Motor neuron (in vitro differentiated cells): ENCODE data around the gene TESK2. TPM values are rescaled to one million over a fixed set of nuclear protein-coding genes. Genes with fewer than 3 reads are reported as not detected.
"Not testable (repeated sequence)": the region's sequence is repeated elsewhere in the genome, so short reads cannot be mapped to it uniquely, and the experiment has no call there.

Source experiments
- ATAC-seq, 8 experiments: fragments of 200-7000 bp; cut with Tn5 transposase; replicated peaks in 6 of 8; 2 replicates each; pipeline ENCODE4 v1.8.0; 2021; ENCODE audit warnings: mild to moderate bottlenecking in 8 of 8, moderate library complexity in 8 of 8
- H3K27ac ChIP-seq, 2 donors: fragments of 250-450 bp; sonication (Bioruptor Pico); 2 replicates each; pipeline ENCODE4 v1.9.0; 2021; ENCODE audit warnings: antibody characterized with exemption in 2 of 2, mild to moderate bottlenecking in 2 of 2, moderate library complexity in 1 of 2
- H3K4me1 ChIP-seq, 2 donors: fragments of 250-450 bp; sonication (Bioruptor Pico); replicated peaks in 1 of 2; 2 replicates each; pipeline ENCODE4 v1.6.1; 2021; ENCODE audit warnings: antibody characterized with exemption in 2 of 2, mild to moderate bottlenecking in 2 of 2, moderate library complexity in 1 of 2
- H3K4me3 ChIP-seq, 5 donors: fragments of 250-450 bp; sonication (Bioruptor Pico); 2 replicates each; pipeline ENCODE4 v1.9.0; 2021; ENCODE audit warnings: antibody characterized with exemption in 5 of 5, mild to moderate bottlenecking in 5 of 5, moderate library complexity in 4 of 5
- WGBS, 10 experiments: fragments of 450-650 bp; shearing (Covaris generic); methylation state at CpG; one replicate each; pipeline ENCODE4 v1.0.0; 2022; 5-methylcytosine and 5-hydroxymethylcytosine counted together
- in situ Hi-C, 9 experiments: fragments of 400-800 bp; cut with MboI; loops; one replicate each; pipeline ENCODE4 v1.15.0; 2021; ENCODE audit warnings: low sequenced_read_pairs in 9 of 9, low pct_unique_long_range_greater_than_20kb in 2 of 9; ENCODE audit not compliant: unreplicated experiment in 9 of 9
- total RNA-seq, 8 experiments: library from RNA; unstranded; fragments of 300-600 nt; gene quantifications; 2 replicates each; pipeline versions ENCODE4 v1.2.3 to v1.2.4, GENCODE V29; 2022

The TESK2 gene
- total RNA-seq, 8 experiments from 2014 or later, result 1.1 to 17.3 (median 2.0) TPM

- no peak for ATAC-seq
- in situ Hi-C loops, result no loop called here
- no peaks in the 10 kb centered on the region for H3K4me1 ChIP-seq
- no peak overlapping the region for H3K4me3 ChIP-seq
- WGBS, 10 experiments, result 71 to 100% (median 91%) methylated on average over 1 to 3 of the region's 3 CpGs; no CpG with 5 or more reads in 3 of the 10 experiments
- no peak overlapping the region for H3K27ac ChIP-seq
These were observed 96.6 kb downstream of the TESK2 start for GRCh38 chr1:45394342-45394741.

- Histone ChIP-seq H3K4me3 (no peak overlapping the region), H3K27ac (no peak overlapping the region), H3K4me1 (no peaks in the 10 kb centered on the region)
- 20 to 100% (median 85%) methylated on average over 1 to 5 of the region's 6 CpGs for WGBS, 10 experiments
- in situ Hi-C loops, result no loop called here
- ATAC-seq, result no peak
These were observed 97.2 kb downstream of the TESK2 start for GRCh38 chr1:45393718-45394302.

- H3K4me3 ChIP-seq, result no peak overlapping the region
- no peaks in the 10 kb centered on the region for H3K4me1 ChIP-seq
- WGBS, 10 experiments, result 63 to 100% (median 89%) methylated on average over 2 to 3 of the region's 3 CpGs; no CpG with 5 or more reads in 1 of the 10 experiments
- H3K27ac ChIP-seq, result no peak overlapping the region
- in situ Hi-C loops, result no loop called here
- no peak for ATAC-seq
These were observed 104.7 kb downstream of the TESK2 start for GRCh38 chr1:45386219-45386618.

- no peaks in the 10 kb centered on the region for H3K4me1 ChIP-seq
- 55 to 94% (median 71%) methylated on average over 1 to 3 of the region's 3 CpGs; no CpG with 5 or more reads in 4 of the 10 experiments for WGBS, 10 experiments
- no peak overlapping the region for H3K4me3 ChIP-seq
- ATAC-seq, result peak in 2 of 8 experiments; percentile 75 to 82
- in situ Hi-C loops, result no loop called here
- H3K27ac ChIP-seq, result no peak overlapping the region
These were observed 105.7 kb downstream of the TESK2 start for GRCh38 chr1:45385302-45385701.

- H3K27ac ChIP-seq, H3K4me3 ChIP-seq, ATAC-seq, H3K4me1 ChIP-seq, in situ Hi-C loops: not testable (repeated sequence)
- WGBS, 10 experiments, result 38 to 95% (median 80%) methylated on average over 1 to 4 of the region's 4 CpGs; no CpG with 5 or more reads in 1 of the 10 experiments
These were observed 106.8 kb downstream of the TESK2 start for GRCh38 chr1:45384213-45384612.

GRCh38 chr1:45383191-45383590 lies 107.8 kb downstream of the TESK2 start:
- H3K27ac ChIP-seq, result no peak overlapping the region
- no peak for ATAC-seq
- in situ Hi-C loops, result no loop called here
- 0 to 100% (median 60%) methylated on average over 1 of the region's 1 CpG; no CpG with 5 or more reads in 1 of the 10 experiments for WGBS, 10 experiments
- H3K4me1 ChIP-seq, result no peaks in the 10 kb centered on the region
- no peak overlapping the region for H3K4me3 ChIP-seq

GRCh38 chr1:45381243-45381642 lies 109.7 kb downstream of the TESK2 start:
- no peak overlapping the region for H3K4me3 ChIP-seq
- H3K27ac ChIP-seq, result no peak overlapping the region
- WGBS, 10 experiments, result 88 to 100% (median 95%) methylated on average over 2 of the region's 2 CpGs; no CpG with 5 or more reads in 1 of the 10 experiments
- H3K4me1 ChIP-seq, result no peaks in the 10 kb centered on the region
- in situ Hi-C loops, result no loop called here
- ATAC-seq, result peak in 2 of 8 experiments; percentile 18 to 30

- H3K4me3 ChIP-seq, result no peak overlapping the region
- peak in 2 of 8 experiments; percentile 37 to 61 for ATAC-seq
- H3K4me1 ChIP-seq, result no peaks in the 10 kb centered on the region
- H3K27ac ChIP-seq, result no peak overlapping the region
- 0 to 88% (median 50%) methylated on average over 1 of the region's 1 CpG; no CpG with 5 or more reads in 3 of the 10 experiments for WGBS, 10 experiments
- in situ Hi-C loops, result no loop called here
These were observed 110.2 kb downstream of the TESK2 start for GRCh38 chr1:45380730-45381129.

GRCh38 chr1:45380125-45380524 lies 110.8 kb downstream of the TESK2 start:
- Histone ChIP-seq H3K4me3 (no peak overlapping the region), H3K27ac (no peak overlapping the region), H3K4me1 (no peaks in the 10 kb centered on the region)
- in situ Hi-C loops, result no loop called here
- 0 to 100% (median 90%) methylated on average over 1 to 4 of the region's 4 CpGs; no CpG with 5 or more reads in 1 of the 10 experiments for WGBS, 10 experiments
- ATAC-seq, result no peak

- Histone ChIP-seq H3K4me3 (no peak overlapping the region), H3K4me1 (no peaks in the 10 kb centered on the region), H3K27ac (no peak overlapping the region)
- ATAC-seq, result peak in 3 of 8 experiments; percentile 44 to 89 (median 72)
- 51 to 94% (median 83%) methylated on average over 2 to 6 of the region's 6 CpGs; no CpG with 5 or more reads in 1 of the 10 experiments for WGBS, 10 experiments
- in situ Hi-C loops, result no loop called here
These were observed 111.4 kb downstream of the TESK2 start for GRCh38 chr1:45379524-45379923.

- no peak overlapping the region for H3K27ac ChIP-seq
These were observed 112.8 kb downstream of the TESK2 start for GRCh38 chr1:45378184-45378583.

GRCh38 chr1:45375104-45376090 lies 115.6 kb downstream of the TESK2 start:
- in situ Hi-C loops, result no loop called here
- WGBS, 10 experiments, result 22 to 80% (median 61%) methylated on average over 2 to 3 of the region's 3 CpGs
- Histone ChIP-seq H3K4me1 (no peaks in the 10 kb centered on the region), H3K27ac (no peak overlapping the region), H3K4me3 (no peak overlapping the region)
- ATAC-seq, result no peak

More at GRCh38 chr1:45378184-45378583, 112.8 kb downstream of the TESK2 start:
- H3K4me3 ChIP-seq, result no peak overlapping the region
- in situ Hi-C loops, result no loop called here
- no peaks in the 10 kb centered on the region for H3K4me1 ChIP-seq
- no peak for ATAC-seq

- Histone ChIP-seq H3K4me1 (no peaks in the 10 kb centered on the region), H3K27ac (no peak overlapping the region), H3K4me3 (no peak overlapping the region)
- in situ Hi-C loops, result loop anchor here in 1 of 9 experiments (25.0 kb wide), 1 partner anchor 189 kb away; the partner anchor contains the start of gene AKR1A1
- no peak for ATAC-seq
These were observed 117.4 kb downstream of the TESK2 start for GRCh38 chr1:45373573-45373972.
